Measurements from ENCODE around the gene BZW1. TPM values are rescaled to one million over a fixed set of nuclear protein-coding genes. Genes with fewer than 3 reads are reported as not detected.
"Not testable (repeated sequence)": the region's sequence is repeated elsewhere in the genome, so short reads cannot be mapped to it uniquely, and the experiment has no call there.

The BZW1 gene
- total RNA-seq, 1 donor from 2014 or later = 268 TPM

DNA sequence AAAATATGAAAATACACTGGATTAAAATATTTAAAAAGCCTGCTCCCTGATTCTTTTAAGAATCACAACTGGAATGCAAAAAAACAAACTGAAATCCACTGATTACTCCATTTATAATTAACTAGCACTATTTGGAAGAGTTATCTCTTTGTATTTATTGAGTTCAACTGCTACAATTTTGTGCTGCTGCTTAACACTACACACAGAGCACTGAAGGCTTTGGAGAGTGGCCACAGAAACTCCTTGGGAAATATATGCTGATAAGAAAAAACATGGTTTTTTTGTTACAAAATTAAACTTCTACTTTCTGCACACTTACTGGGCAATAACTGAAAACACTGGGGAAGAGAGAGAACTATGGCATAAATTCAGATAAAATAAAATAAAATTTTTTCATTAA lies 19.8 kb upstream of the BZW1 start:
- ATAC-seq = no peak

DNA sequence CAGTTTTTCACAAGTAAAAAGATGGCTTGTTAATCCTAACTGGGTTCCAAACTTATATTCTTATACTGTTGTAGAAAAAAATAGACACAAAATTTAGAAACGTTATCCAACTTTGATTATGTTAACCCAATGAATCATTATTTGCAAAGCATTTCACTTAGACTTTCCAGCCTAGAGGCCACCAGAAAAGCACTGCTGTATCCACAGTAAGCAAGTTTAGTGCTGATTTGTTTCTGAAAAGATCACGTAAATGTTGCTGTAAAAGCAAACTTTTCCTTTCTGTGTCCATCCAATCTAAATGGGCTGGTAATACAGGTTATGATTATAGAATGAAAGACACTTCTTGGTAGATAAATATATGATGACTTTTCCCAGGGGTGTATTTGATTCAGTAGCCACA lies 17.6 kb upstream of the BZW1 start:
- no peak for ATAC-seq

DNA sequence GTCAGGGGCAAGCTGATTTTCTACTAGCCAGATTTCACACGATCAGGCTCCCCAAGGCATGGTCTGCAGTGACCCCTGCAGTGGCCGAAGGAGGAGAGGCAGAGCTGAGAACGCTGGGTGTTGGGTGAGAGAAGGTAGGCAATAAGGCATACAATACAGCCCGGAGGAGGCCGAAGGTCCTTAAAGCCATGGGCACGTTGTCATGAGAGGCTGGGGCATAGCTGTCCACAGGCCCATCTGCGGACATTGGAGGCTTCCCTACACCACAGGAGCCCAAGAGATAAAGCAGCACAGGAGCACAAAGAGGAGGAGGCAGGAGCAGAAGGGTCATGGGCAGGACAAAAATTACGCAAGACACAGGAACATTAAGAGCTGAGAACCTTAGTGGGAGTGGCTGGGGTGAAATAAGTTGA lies 16.7 kb upstream of the BZW1 start:
- peak; percentile 51 for ATAC-seq

DNA sequence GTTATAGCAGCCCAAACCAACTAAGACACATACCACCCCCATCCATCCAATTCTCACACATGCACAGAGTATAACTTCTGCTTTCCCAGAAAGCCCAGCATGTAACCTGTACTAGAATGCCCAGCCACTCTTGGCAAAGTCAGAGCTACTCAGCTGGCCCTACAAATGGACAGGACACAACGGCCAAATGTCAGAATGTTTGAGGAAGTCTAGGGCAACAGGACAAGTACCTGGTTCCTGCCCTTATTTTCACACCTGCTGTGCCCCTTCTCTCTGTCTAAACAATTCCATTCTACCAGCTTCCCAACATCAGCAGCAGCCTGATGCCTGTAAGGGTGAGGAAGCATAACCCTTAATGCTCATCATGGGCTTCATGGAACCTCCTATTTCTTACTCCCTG lies 15.1 kb upstream of the BZW1 start:
- ATAC-seq = peak; percentile 25

DNA sequence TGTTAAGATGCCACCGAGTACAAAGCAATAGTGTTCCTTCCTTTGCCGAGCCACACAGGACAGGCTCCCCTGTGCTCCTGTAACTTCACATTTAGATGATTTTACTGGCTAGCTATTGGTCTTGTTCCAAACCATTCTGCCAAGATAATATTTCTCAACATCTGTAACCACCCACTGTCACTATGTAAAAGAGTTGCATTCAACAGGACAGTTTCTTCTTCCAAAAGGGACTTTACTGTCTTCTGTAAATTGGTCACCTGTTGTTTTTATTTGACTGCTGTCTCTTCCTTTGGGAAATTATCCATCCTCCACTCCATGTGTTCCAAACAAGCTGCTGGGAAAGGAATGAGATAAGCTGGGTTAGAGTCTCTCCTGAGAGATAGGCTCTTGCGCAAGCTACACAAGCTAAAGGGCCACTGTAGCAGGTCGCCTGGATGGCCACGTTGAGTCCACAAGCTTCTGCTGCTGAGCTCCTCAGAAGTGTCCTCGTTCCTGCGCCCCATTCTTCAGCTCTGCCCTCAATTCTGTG lies 14.4 kb upstream of the BZW1 start:
- ATAC-seq = no peak

DNA sequence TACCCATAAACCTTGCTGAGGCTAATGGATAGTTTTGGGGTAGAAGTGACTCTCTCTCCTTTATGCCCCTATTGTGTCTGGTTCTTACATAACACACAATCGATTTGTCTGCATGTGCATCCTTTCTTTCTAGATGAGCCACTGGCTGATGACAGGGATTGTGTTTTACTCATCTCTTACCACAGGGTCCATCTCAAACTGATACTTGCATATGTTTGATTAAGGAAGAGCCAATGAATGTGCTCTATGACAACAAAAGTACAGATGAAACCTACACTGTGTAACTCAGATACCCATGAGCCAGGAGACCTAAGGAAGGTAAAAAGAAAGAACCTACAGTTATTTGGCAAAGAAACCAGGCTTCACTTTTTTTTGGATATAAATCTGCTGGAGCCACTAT lies 13.2 kb upstream of the BZW1 start:
- ATAC-seq = no peak

DNA sequence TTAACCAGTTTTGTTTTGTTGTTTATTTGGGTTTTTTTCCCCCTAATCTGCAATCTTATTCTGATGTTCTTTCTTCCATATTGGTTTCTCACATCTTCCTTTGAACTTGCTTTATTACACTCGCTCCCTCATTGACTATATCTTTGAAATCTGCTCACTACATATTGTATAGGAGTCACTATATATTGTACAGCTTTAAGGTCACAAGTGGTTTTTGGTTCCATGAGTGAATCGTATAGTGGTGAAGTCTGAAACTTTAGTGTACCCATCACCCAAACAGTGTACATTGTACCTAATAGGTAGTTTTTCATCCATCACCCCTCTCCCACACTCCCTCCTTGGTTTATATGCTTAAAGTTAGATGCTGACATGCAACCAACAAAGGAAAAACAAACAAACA lies 11.3 kb upstream of the BZW1 start:
- ATAC-seq = no peak

DNA sequence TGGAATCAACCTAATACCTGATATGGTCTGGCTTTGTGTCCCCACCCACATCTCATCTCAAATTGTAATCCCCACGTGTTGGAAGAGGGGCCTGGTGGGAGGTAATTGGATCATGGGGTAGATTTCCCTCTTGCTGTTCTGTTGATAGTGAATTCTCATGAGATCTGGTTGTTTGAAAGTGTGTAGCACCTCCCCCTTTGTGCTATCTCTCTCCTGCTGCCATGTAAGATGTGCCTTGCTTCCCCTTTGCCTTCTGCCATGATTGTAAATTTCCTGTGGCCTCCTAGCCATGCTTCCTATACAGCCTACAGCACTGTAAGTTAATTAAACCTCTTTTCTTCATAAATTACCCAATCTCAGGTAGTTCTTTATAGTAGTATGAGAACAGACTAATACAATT lies 10.3 kb upstream of the BZW1 start:
- not testable (repeated sequence) for ATAC-seq

DNA sequence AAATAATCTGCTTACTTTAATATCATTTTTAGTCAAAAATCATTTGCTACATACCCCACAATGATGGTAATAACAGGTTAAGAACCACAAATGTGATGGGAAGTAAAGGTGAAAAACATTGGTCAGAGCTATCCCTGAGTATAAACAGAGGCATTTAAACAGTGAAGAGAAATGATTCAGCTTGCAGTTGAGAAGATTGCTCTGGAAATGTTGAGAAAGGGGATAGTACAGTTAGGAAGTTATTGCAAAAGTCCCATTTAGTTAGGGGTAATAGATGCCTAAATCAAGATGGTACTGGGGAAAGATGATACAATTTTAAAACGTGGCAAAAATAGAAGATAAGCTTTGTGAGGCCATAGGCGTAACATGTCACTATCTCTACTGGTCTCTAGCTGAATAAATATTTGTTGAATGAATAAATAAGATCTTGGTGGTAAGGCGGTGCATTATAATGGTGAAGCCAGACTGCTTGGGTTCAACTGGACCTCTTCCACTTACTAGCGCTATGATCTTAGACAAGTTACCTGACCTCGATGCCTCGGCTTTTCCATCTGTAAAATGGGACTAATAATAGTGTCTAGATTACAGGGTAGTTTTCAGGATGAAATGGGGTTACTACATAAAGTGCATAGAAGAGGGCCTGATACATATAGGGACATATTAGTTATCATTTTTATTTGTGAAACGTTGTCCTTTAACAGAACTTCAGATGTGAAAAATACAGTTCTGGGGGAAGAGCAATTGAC lies 2.0 kb upstream of the BZW1 start:
- ATAC-seq = no peak

DNA sequence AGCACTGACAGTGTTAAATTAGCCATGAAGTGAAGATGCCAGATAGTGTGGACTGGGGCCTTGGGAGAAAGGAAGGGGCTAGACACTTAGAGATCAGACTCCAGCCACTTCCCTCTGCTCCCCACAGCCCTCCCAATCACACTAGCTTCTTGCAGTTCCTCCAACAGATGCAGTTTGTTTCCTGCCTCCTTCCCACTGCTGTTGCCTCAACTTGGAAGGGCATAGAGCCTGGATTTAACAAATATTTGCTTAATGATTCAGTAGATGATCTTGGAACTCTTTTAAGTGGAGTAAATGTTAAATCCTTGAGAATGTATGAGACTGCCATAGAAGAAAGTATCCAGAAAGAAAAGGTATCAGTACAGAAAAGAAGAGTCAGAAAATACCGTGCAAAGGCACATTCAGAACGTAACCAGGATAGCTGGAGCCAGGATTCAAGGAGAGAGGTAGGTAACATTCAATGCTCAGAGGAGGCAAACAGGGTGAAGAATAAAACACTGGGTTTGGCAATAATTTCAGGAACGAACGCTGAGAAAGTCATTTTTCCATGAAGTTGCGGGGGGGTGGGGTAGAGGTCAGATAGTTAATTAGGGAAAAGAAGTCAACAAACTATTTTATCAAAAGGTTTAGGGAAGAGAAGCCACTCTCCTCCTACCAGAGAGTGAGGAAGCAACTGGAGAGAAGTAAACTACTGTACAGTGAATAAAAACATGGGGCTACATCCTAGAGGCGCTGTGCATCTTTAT lies 1.3 kb upstream of the BZW1 start:
- ATAC-seq = no peak

DNA sequence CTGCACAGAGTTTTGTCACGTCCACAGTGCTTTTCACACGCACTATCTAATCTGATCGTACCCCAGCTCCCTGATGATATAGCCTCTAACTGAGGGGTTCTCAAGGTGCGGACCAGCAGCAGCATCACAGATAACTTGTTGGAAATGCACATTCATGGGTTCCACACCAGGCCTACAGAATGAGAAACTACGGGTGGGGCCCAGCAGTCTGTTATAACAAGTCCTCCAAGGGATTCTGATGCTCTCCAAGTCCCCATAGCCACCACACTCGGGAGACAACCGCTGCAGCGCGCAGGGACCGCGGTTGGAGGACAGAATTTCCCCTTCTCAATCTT lies 745 bp upstream of the BZW1 start:
- no peak for ATAC-seq

DNA sequence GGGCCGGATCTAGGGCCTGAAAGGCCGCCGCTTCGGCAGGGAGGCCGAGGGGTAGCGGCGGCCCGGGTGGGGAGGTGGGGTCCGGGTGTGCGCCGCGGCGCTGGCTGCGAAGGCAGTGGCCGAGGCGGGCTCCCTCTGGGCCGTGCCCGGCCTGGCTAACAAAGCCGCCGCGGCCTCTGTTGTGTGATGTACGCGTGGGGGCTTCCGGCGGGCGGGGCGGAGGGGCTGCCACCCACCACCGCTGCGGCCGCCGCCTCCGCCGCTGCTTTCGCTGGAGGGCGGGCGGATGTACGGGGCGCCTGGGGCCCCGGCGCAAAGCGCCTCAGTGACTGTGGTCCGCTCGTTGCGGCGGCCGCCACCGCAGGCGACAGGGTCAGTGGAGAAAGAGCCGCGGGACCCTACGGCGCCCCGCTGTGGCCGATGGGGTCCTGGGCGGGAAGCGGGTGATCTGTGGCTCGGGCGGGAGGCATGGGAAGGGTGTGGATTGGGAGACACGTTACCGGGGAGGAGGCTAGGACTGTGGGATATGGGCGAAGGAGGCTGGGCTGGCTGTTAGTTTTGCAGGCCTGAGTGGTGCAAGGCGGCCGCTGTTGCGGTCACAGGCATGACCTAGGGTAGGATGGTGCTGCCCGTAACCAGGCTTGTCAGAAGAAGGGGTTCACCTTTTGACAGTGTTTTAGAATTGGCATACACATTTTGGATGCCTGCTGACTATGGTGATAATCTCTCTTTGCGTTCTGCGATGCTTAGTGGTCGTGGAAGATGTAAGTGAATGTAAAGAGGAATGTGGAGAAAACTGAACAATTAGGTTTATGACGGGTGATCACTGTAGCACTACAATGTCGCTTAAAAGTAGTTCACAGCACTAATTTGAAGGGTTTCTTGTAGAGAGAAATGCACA lies 662 bp downstream of the BZW1 start:
- peak; percentile 71 for ATAC-seq

DNA sequence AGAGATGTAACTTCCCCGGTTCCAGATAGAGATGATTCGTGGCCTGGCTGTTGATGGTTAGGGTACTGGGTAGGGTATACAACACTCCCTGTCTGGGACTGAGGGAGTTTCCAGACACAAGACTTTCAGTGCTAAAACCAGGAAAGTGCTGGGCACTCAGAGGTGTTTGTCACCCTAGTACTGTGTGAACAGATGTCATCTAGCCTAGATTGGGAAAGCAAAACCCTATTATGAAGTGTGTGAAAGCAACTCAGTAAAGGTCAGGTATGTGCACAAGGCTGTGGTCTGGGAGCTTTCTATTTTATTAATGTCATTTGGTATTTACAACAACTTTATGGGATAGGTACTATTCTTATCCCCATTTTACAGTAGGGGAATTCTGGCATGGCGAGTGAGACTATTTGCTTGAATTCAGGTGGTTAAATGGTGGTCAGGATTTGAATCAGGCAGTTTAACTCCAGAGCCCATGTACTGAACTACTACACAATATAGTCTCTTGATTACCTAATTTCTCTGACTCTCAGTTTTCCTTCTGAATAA lies 2.6 kb downstream of the BZW1 start:
- ATAC-seq = no peak

DNA sequence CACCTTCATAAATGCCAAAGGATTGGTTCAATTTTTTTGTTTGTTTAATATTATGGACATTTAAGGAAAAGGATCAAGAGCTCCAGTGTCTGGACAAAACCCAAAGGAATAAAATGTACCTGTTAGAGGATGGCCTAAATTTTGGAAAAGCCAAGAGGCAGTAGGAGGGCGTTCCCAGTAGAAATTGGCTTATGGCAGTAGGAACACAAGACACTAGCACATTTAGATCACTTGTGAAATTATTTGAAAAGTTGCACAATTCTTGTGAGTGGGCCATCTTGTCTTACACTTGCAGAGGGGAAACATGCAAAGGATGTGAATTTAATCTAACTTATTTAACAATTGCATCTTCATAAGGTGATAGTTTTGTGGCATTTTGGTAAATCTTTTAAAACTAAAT lies 3.2 kb downstream of the BZW1 start:
- no peak for ATAC-seq

DNA sequence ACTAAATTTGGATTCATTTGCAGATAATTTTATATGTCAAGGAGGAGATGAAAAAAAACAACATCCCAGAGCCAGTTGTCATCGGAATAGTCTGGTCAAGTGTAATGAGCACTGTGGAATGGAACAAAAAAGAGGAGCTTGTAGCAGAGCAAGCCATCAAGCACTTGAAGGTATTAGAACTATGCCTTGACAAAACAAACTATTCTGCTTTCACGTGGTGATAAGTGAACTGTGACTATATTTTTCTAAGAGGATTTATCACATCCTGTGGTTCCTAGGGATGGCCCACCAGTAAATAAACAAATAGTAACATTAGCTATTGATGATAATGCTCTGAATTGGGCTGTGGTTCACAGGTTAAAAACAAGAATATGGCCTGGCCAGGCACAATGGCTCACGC lies 7.0 kb downstream of the BZW1 start:
- not testable (repeated sequence) for ATAC-seq

DNA sequence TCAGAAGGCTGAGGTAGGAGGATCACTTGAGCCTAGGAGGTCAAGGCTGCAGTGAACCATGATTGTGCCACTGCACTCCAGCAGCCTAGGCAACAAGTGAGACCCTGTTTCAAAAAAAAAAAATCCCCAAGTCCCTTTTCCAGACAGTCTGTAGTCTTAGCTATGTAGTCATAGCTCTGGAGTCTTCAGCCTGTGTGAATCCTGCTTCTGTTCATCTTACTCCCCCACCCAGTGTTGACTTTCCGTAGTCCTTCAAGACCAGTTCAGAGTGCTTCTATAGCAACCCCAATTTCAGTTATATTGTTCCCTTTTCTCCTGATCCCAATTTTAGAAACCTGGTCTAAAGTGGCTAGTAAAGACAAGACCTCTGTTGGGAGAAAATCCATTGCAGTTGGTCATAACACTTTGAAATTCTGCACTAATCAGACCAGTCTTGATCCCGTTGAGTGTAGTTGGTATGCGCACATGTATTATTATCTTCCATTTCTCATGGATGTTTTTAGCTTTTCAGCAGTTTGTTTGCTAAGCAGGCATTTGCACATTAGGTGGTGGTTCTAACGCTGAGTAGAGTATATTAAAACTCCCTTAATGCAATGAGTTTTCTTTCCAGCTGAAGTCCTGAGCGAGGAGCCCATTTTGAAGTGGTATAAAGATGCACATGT lies 9.0 kb downstream of the BZW1 start:
- ATAC-seq = no peak

DNA sequence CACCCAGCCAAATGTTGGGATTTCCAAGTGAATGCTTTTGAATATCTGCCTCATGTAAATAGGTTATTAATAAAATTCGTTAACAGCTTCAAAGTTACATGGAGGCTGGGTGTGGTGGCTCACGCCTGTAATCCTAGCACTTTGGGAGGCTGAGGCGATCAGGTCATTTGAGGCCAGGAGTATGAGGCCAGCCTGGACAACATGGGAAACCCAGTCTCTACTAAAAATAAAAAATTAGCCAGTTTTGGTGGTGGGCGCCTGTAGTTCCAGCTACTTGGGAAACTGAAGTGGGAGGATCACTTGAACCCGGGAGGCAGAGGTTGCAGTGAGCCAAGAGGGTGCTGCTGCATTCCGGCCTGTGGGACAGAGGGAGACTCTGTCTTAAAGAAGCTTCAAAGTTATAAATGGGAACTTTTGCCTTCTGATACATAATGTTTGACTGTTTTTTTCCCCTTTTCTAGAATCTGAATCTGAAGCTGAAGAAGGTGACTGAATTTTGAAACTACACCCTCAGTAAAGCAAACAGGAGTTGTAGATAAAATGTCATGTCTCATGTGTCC lies 10.1 kb downstream of the BZW1 start:
- no peak for ATAC-seq

DNA sequence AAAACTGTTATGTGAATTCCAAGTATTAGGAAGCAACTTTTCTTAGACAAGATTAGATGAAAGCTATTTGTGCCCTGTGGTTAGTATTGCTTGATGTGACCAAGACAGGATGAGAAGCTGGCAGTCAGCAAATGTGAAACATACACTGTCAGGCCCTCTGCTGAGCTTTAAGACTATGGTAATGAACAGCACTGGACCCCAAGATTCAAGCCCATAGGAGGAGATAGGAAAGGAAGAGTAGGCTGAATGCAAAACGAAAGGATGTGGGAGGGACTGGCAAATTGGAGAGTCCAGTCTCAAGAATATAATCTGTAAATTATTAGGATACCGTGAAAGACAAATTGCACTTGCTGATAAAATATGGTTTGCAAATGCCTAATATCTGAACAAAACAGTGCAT lies 16.4 kb downstream of the BZW1 start:
- peak; percentile 27 for ATAC-seq

DNA sequence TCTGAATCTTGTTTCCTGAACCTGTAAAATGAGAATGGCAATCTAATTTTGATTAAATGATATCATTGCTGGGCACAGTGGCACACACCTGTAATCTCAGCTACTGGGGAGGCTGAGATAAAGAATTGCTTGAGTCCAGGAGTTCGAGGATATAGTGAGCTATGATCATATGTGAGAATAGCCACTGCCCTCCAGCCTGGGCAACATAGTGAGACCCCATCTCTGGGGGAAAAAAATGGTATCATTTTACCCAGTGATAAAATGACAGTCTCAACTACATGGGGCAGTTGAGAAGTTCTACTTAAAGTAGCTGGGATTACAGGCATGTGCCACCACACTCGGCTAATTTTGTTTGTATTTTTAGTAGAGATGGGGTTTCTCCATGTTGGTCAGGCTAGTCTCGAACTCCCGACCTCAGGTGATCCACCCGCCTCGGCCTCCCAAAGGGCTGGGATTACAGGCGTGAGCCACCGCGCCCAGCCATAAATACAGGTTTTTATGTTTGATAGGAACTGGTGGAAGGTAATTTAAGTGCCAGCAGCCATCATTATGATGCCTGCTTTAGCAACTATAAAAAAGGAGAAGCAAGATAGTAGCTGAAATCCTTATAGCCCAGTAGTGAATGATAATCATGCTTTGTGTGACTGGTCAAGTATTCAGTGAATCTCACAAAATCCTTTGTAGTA lies 17.0 kb downstream of the BZW1 start:
- ATAC-seq = peak; percentile 8

DNA sequence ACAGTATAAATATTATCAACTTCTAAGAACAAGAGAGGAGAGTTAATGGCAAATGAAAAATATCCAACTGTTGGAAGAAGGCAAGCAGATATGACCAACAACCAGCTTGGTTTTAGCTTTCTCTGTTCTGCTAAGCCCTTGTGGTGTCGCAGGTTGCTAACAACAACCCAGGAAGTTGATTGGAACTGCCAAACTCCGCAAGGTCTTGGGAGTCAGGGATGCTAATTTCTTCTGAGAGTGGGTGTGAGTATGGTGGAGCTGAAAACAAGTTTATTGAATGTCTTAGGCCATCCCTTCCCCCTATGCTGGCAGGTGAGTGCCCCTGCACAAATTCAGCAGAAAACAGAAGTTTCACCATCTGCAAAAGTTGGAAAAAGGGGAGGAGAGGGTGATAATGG lies 17.5 kb downstream of the BZW1 start:
- peak; percentile 18 for ATAC-seq

DNA sequence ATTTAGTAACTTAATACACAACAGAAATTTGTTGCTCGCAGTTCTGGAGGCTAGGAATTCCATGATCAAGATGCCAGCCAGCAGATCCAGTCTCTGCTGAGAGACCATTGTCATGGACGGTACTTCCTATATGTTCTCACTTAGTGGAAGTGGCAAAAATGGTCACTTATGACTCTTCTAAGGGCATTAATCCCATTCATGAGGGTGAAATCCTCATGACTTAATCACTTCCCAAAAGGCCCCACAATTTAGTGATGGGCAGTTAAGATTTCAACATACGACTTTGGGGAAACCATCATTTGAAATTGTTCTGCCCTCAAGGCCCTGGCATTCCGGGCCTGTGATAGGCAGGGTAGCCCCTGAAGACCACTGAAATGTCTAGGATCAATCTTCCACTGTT lies 23.0 kb downstream of the BZW1 start:
- ATAC-seq = no peak

Measured in esophagus mucosa (tissue), 1 donor.